ENCODE data around the gene SNED1.

- no peak for TF ChIP-seq POLR2AphosphoS5 (IDR thresholded peaks at IDR 0.05)
- no peak for TF ChIP-seq POLR2A (IDR thresholded peaks at IDR 0.05)
Observed at GRCh38 chr2:240983996-240984498, 14.4 kb upstream of the SNED1 start.
